Tibial nerve (tissue), 4 donors: Measurements from ENCODE around the gene RAB35.

ENCODE experiments used
- EP300 ChIP-seq, 2 donors: sonication (generic); formaldehyde crosslinking; IDR thresholded peaks; one replicate each; pipeline ENCODE4 v1.6.1; 2017; ENCODE audit warnings: antibody characterized with exemption in 2 of 2, mild to moderate bottlenecking in 1 of 2
- POLR2A ChIP-seq, 2 donors: fragments of 450-650 bp; IDR thresholded peaks; one replicate each; pipeline ENCODE4 v1.6.1; 2017; ENCODE audit warnings: antibody characterized with exemption in 2 of 2, mild to moderate bottlenecking in 2 of 2, moderate library complexity in 2 of 2
- TF ChIP-seq, protein P1 (sequence below), 5 experiments: fragments of 200-600 bp in 3 of 5; fragments of 450-650 bp in 2 of 5; sonication (generic) in 3 of 5; IDR thresholded peaks; one replicate each; pipeline ENCODE4 v1.5.1; 2016 to 2019; ENCODE audit warnings: antibody characterized with exemption in 5 of 5, mild to moderate bottlenecking in 3 of 5, moderate library complexity in 2 of 5

DNA sequence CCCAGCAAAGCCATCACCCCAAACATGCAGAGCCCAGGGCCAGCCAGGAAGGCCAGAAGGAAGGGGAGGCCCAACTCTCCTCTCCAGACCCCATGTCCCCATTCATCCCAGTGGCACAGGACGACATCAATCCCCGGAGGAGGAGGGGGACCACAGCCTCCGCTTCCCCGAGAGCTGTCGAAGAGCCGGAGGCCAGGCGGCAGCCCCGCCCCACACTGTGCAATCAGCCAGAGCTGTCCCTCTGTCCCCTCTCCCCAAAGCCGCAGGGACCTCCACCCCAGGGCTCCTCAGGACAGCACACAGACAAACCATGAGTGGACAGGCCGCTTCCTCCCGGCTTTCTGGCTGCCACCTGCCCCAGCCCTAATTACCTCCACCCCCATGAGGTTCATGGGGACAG, 16.8 kb downstream of the RAB35 start:
- TF ChIP-seq, protein P1, sequence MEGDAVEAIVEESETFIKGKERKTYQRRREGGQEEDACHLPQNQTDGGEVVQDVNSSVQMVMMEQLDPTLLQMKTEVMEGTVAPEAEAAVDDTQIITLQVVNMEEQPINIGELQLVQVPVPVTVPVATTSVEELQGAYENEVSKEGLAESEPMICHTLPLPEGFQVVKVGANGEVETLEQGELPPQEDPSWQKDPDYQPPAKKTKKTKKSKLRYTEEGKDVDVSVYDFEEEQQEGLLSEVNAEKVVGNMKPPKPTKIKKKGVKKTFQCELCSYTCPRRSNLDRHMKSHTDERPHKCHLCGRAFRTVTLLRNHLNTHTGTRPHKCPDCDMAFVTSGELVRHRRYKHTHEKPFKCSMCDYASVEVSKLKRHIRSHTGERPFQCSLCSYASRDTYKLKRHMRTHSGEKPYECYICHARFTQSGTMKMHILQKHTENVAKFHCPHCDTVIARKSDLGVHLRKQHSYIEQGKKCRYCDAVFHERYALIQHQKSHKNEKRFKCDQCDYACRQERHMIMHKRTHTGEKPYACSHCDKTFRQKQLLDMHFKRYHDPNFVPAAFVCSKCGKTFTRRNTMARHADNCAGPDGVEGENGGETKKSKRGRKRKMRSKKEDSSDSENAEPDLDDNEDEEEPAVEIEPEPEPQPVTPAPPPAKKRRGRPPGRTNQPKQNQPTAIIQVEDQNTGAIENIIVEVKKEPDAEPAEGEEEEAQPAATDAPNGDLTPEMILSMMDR (IDR thresholded peaks at IDR 0.05) = no peak
- TF ChIP-seq POLR2A (IDR thresholded peaks at IDR 0.05) (no peak), EP300 (IDR thresholded peaks at IDR 0.05) (no peak)
